HG03439 (cell line): ENCODE data around the gene TAF9B.
"Not testable (repeated sequence)": the region's sequence is repeated elsewhere in the genome, so short reads cannot be mapped to it uniquely, and the experiment has no call there.

Experiments
- ATAC-seq: cut with Tn5 transposase; IDR thresholded peaks from one replicate; pipeline ENCODE4 v1.9.1; 2021; ENCODE audit warnings: mild to moderate bottlenecking, moderate library complexity; ENCODE audit not compliant: unreplicated experiment

TAF9B gene, protein sequence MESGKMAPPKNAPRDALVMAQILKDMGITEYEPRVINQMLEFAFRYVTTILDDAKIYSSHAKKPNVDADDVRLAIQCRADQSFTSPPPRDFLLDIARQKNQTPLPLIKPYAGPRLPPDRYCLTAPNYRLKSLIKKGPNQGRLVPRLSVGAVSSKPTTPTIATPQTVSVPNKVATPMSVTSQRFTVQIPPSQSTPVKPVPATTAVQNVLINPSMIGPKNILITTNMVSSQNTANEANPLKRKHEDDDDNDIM

DNA sequence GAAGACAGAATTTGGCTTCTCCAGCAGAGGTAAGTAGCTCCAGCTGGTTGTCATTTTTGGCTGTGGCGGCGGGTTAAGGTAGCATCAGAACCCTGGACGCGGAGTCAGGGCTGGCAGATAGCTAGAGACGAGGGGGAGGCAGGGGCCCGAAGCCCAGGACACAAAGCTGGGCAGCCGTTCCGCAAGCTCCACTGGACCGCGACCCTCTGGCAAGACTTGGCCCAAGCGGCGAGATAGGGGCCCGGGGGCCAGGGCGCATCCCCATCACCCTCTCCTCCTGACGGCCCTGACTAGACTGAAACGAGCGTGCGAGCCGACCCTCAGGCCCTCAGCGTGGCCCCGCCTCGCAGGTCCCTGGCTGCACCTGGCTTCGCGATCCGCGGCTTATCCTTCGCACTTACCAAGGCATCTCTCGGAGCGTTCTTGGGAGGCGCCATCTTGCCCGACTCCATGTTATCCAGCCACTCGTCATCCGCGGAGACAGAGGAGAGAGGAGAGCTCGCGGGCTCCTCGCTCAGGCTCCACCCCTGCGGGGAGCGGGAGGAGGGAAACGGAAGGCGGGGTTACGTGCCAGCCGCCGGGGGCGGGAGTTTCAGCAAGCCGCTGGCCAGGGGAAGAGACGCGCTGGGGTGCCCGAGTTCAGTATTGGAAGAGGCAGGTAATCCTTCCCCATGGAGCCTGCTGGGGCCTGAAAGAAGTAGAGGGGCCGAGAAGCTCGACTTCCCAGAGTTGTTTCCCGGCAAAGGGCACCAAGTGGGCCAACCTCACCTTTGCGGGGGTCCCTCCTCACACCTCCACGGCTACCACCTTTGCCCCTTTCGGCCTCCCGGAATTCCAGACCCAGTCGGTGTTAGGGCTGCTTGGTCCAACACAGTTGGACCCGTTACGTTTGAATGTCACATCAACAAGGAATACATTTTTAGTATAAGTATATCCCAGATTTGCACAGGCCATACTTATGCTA is at the start of gene TAF9B:
Gene TAF9B (minus strand): TSS at position 491 of the 964 bp plus-strand sequence. CDS start 39 bp downstream, at position 452.
- peak; percentile 91 for ATAC-seq

DNA sequence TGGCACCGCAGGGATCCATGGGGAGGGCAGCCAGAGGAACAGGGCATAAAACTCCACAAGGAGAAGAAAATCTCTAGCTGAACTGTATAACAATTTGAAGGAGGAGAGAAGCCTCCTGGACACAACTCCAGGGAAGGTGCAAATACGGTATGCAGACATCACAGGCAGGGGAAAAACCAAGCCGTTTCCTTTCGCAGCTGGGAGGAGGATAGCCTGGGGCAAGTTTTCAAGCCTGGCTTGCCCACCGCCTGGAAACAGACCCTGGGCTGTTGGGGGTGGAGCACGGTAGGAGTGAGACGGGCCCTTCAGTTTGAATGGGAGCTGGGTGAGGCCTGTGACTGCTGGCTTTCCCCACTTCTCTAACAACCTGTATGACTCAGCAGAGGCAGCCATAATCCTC is 43.4 kb upstream of the TAF9B start:
- ATAC-seq: no peak

DNA sequence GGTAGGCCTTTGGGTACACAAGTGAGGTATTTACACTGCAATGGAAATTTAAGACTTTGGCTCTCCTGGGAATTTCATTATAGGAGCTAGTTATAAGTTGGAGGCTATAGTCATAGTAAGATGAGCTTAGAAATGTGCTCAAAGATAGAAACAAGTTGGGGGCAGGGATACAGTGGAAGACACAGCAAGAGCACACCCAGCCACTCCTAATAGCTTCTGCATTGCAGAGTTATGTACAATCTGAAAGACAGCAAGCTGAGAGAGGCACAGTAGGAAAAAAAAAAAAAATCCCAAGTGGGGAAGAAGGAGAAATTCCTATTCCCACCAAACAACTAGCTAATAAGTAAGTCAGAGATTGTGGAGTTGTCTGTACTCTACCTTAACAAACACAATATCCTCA is 41.9 kb upstream of the TAF9B start:
- ATAC-seq: no peak

DNA sequence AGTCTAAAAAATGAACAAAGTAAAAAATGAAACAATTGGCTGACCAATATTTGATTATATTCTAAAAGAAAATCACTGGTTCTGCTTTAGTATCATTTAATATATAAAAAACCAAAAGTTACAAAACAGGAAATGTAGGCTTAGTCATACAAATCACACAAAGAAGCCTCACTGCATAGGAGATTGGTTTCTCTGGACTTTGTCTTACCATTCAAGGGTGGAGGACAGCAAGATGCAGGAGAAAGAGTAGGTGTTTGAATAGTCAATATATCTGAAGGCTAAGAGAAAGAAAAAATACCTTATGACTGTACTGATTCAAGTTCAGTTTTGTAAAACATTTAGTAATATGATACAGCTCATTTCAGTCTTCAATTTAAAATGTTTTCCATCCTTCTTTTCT is 28.6 kb upstream of the TAF9B start:
- no peak for ATAC-seq

DNA sequence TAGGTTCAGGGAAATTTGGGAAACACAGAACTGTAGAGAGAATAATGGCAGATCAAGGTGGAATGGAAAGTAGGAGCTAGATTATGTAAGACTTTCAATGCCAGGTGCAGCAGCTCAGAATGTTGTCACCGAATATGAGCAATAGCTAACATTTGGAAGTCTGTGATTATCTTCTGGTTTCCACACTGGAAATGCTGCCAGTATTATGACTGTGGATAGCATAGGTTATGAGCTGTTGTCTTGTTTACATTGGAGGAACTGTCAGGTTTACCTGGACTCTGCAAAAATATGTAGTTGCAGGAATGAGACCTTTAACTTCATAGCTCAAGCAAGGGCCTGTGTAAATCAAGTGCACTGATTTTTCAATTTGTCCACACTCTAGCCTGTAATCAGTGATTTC is 26.0 kb upstream of the TAF9B start:
- no peak for ATAC-seq

DNA sequence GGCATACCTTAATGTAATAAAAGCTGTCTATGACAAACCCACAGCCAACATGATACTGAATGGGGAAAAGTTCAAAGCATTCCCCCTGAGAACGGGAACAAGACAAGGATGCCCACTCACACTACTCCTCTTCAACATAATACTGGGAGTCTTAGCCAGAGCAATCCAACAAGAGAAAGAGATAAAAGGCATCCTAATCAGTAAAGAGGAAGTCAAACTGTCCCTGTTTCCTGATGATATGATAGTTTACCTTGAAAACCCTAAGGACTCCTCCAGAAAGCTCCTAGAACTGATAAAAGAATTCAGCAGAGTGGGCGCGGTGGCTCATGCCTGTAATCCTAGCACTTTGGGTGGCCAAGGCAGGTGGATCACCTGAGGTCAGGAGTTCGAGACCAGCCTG is 23.7 kb upstream of the TAF9B start:
- ATAC-seq: not testable (repeated sequence)

DNA sequence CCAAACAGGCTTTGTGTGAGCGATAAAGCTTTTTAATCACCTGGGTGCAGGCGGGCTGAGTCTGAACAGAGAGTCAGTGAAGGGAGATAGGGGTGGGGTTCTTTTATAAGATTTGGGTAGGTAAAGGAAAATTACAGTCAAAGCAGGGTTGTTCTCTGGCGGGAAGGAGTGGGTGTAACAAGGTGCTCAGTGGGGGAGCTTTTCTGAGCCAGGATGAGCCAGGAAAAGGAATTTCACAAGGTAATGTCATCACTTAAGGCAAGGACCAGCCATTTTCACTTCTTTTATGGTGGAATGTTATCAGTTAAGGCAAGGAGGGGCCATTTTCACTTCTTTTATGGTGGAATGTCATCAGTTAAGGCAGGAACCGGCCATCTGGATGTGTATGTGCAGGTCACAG is 21.3 kb upstream of the TAF9B start:
- ATAC-seq: not testable (repeated sequence)

DNA sequence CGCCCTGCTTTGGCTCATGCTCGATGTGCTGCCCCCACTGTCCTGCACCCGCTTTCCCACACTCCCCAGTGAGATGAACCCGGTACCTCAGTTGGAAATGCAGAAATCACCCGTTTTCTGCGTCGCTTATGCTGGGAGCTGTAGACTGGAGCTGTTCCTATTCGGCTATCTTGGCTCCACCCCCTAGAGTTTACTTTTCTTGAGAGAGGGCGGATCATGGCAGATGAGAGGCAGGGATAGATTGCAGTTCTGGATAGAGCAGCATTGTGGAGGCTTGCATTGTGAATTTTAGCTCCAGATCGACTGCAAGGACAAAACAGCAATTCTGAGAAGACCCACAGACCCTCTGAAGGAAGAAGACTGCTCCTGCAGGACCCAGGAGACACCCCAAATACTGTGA is 18.4 kb upstream of the TAF9B start:
- not testable (repeated sequence) for ATAC-seq

DNA sequence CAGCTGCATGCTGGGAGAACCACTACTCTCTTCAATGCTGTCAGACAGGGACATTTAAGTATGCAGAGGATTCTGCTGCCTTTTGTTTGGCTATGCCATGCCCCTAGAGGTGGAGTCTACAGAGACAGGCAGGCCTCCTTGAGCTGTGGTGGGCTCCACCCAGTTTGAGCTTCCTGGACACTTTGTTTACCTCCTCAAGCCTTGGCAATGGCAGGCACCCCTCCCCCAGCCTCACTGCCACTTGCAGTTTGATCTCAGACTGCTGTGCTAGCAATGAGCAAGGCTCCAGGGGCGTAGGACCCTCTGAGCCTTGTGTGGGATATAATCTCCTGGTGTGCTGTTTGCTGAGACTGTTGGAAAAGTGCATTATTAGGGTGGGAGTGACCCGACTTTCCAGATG is 17.9 kb upstream of the TAF9B start:
- not testable (repeated sequence) for ATAC-seq

DNA sequence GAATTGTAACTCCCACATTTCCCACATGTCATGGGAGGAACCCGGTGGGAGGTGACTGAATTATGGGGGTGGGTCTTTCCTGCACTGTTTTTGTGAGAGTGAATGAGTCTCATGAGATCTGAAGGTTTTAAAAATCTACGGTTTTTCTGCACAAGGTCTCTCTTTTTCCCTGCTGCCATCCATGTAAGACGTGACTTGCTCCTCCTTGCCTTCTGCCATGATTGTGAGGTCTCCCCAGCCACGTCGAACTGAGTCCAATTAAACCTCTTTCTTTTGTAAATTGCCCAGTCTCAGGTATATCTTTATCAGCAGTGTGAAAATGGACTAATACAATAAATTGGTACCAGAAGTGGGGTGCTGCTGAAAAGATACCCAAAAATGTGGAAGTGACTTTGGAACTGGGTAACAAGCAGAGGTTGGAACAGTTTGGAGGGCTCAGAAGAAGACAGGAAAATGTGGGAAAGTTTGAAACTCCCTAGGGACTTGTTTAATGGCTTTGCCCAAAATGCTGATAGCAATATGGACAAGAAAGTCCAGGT is 7.6 kb upstream of the TAF9B start:
- ATAC-seq: not testable (repeated sequence)

DNA sequence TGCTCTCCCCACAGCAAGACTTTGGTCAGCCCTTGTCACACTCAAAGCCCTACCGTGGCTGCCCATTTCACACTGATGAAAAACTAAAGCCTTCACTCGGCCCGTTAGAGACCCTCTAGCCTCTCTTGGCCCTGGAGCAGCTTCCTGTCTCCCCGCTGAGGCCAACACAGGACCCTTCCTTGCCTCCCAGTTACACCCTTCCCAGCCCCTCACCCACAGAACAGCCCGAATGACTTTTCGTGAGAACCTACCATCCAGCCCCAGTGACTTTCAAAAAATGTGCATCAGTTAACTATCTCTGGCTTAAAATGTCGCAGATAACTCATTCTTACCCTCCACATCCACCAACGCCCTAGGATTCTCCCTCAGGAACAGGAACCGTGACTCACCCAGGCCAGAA is 756 bp upstream of the TAF9B start:
- no peak for ATAC-seq

DNA sequence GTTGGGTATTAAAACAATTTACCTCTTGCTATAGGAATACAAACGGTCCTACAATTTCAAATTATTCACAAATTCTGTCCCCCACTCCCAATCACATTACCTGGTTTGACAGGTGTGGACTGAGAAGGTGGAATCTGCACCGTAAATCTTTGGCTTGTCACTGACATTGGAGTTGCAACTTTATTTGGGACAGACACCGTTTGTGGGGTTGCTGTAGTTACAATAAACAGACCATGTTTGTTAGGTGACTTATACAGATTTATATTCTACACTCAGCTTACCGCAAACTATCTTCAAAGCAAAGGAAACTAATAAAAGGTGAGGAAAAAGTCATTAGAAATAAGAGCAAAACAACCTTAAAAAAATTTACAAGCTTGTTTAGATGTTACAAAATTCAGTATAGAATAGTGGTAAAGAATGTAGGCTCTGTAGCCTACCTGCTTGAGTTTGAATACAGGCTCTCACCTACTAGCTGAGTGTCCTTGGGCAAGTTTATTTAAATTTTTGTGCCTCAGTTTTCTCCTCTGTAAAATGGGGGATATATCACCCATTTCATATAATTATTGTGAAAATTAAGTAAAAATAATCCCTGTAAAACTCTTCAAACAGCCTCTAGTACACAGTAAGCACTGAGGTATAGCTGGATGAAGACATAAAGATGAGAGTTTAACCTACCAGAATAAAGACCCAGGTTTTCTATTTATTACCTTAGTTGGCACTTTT is 6.1 kb downstream of the TAF9B start:
- no peak for ATAC-seq

DNA sequence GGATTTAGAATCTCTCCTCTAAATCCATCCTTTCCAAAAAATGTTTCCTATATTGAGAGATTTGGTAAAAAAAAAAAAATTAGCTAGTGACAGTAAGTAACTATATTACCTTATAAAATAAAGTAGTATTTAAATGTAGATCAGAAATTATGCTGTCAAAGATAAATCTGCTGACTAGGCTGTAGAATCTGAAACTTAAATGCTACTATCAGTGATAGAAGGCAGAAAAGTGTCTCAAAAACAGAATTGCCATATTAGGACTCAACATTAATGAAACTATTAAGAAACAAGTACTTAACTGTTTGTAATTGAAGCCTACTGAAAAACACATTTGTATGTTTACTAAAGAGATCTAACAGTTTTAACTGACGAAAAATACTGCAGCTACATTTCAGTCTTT is 8.3 kb downstream of the TAF9B start:
- ATAC-seq: no peak

DNA sequence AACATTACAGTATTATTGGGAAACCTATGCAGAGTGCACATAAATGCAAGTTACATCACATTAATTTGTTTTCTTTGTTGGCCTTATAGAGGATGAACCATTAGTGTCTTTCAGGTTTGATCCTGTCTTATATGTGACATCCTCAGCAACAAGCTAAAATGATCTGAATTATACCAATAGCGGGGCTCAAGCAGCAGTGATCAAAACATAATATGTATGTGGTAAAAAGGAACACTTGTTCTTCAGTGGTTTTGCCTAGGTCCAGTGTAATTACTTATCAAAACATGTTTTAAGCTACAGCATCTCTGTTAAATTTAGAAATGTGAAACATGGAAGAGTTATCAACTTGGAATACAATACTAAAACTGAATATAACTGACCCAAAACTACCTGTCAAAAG is 9.1 kb downstream of the TAF9B start:
- ATAC-seq: no peak

DNA sequence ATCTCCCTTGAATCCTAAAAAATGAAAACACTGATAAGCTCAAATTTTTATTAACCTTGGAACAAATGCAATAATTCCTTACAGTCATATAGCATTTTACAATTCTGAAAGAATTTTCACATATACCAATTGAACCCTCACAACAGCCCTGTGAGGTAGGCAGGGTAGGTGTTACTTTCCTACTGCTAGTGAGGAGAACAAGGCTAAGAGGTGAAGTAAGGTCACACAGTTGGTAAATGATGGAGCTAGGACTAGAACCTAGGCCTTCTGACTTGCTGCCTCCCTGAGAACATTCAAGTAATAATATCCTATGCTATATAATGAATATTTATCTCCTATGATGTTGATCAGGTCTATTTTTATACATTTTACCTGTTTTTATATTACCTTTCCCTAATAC is 9.7 kb downstream of the TAF9B start:
- no peak for ATAC-seq

DNA sequence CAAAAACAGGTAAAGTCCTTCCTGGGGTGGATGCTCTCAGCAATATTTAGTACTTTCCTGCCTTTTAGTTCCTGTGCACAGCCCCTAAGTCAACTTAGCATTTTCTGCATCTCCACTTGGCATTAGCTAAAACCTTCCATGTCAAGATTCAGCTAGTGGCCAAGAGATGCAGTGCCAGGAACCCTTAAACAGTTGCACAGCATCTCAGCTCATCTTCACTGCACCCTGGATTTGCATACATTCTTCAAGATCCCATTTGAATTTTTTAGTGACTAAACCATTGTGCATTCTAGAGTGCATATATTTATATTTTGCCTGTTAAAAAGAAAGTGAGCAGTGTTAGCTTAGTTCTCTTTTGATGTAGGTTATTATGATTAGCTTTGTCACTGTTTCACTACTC is 13.7 kb downstream of the TAF9B start:
- not testable (repeated sequence) for ATAC-seq

DNA sequence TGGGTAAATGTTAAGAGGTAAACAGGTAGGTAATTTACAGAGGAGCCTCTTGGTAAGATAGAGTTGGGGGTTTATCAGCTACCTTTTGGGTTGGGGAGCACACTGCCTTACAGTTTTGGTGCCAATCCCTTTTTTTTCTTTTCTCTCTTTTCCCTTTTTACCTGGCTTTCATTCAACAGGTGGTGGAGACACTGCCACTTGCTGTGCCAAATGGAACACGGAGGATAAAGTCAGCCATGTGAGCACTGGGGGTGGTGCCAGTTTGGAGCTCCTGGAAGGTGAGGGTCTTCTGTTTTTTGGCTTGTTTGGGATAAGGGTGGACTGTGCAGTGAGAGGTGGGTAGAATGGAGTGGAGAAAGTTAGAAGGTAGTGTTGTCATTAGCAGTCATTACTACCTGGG is 14.3 kb downstream of the TAF9B start:
- ATAC-seq: no peak

DNA sequence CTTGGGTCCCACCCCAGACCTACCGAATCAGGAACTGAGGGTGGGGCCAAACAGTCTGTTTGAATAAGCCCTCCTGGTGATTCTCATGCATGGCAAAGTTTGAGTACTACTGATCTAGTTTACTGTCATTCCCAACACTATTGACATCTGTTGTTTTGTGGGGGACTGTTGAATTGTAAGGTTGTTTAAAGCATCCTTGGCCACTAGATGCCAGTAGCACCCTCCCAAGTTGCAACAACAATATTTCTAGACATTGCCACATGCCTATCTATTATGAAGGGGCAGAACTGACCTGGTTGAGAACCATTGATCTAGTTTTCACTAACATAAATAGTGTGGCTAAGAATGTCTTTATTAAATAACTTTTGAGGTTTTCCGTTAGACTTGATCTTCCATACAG is 15.1 kb downstream of the TAF9B start:
- no peak for ATAC-seq

DNA sequence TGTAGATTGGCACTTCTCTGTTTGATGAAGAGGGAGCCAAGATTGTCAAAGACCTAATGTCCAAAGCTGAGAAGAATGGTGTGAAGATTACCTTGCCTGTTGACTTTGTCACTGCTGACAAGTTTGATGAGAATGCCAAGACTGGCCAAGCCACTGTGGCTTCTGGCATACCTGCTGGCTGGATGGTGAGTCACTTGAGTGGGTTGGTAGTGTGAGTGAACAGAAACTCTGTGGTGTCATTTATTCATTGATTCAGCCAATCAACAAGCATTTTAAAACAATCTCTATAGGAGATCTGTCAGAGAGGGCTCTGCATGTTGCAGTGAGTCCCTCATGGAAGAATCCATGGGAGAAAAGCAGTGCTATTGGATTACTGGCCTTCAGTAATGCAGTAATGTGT is 16.3 kb downstream of the TAF9B start:
- no peak for ATAC-seq

DNA sequence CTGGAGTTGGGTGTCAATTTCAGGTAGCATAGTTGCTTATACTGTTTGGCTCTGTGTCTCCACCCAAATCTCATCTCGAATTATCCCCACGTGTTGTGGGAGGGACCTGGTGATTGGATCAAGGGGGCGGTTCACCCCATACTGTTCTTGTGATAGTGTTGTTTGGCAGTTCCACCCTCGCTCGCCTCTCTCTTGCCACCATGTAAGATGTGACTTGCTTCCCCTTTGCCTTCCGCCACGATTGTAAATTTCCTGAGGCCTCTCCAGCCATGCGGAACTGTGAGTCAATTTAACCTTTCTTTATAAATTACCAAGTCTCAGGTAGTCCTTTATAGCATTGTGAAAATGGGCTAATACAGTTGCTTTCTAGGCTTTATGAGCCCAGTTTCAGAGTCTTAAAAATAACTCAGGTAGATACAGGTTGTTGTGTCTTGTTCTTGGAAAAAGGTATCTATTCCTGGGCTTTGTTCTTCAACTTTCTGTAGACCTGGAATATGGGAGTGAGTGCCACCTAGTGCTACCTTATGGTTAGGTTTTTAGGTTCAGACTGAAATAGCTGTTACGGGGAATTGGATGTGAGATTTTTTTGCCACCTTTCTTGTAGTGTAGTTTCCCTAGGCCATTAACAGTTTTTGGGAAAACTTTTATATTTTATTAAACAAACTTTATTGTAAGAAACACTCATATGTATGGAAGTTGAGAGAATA is 19.8 kb downstream of the TAF9B start:
- ATAC-seq: no peak

DNA sequence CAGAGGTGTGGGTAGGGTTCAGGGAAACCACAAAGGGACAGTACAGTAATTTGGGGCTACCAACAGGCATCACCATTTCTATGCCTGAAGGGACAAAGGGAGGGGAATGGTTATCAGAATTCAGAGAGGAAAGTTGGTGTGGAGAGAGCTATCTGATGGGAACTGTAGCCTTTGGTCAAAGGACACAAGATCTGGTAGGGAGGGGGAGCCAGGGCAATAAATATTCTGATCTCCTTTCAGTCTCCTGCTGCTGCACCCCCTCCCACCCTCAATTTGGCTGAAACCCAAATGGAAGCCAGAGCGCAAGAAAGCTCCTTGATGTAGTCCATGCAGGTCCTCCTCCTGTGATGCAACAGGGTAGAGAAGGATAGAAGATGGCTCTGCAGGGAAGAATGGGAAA is 20.8 kb downstream of the TAF9B start:
- no peak for ATAC-seq
